NCI-H82 treated with DMSO at 0.1 percent for 48 hours (cell line): Measurements from ENCODE around the gene PNPO.
"Not testable (repeated sequence)": the region's sequence is repeated elsewhere in the genome, so short reads cannot be mapped to it uniquely, and the experiment has no call there.

ENCODE experiments used
- DNase-seq: peaks from one replicate; lab custom pipeline; 2025; ENCODE audit not compliant: unreplicated experiment; lab: John Stamatoyannopoulos, UW

PNPO gene

DNA sequence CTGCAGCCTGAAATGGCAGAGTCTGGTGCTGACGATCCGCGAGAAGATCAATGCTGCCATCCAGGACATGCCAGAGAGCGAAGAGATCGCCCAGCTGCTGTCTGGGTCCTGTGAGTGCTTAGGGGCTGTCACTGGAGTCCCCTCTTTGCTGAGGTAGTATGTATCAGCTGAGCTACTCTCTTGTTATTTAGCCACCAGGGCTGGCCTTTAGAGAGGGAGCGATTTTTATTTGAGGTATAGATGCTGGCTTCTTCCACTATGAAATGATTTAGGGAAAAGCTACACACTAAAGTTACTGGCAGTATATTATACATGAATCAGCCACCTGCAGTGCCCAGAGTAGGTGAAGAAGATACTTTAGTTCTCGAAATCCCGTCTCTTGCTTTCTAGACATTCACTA is 32.2 kb downstream of the PNPO start:
- DNase-seq: no peak

DNA sequence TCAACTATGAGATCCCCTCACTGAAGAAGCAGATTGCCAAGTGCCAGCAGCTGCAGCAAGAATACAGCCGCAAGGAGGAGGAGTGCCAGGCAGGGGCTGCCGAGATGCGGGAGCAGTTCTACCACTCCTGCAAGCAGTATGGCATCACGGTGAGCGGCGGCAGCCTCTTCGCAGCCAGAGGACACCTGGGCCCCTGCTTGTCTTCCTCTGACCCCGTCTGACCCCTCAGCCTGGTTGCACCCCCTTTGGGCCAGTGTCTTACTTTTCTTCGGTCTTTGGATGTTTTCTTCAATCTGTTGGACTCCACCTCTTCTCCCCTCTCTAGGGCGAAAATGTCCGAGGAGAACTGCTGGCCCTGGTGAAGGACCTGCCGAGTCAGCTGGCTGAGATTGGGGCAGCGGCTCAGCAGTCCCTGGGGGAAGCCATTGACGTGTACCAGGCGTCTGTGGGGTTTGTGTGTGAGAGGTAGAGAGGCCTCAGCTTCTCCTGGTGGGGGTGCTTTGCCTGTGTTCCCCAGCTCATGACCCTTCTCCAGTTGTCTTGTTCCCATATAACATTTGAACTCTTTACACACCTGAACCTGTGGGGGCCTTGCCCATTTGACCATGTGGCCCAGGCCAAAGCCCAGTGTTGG is 33.9 kb downstream of the PNPO start:
- DNase-seq: no peak

DNA sequence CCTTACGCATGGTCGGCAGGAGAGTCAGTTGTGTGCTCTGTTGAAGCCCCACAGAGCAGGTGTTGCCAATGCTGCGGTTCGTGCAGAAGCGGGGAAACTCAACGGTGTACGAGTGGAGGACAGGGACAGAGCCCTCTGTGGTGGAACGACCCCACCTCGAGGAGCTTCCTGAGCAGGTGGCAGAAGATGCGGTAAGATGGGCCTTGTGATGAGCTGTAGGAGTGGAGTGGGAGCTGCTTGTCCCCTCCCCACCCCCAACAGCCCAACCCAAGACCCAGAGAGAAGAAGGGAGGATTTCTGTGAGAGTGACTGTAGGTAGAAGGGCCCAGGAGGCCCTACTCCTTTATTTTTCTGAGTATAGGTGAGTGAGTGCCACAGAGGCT is 34.4 kb downstream of the PNPO start:
- DNase-seq: no peak

DNA sequence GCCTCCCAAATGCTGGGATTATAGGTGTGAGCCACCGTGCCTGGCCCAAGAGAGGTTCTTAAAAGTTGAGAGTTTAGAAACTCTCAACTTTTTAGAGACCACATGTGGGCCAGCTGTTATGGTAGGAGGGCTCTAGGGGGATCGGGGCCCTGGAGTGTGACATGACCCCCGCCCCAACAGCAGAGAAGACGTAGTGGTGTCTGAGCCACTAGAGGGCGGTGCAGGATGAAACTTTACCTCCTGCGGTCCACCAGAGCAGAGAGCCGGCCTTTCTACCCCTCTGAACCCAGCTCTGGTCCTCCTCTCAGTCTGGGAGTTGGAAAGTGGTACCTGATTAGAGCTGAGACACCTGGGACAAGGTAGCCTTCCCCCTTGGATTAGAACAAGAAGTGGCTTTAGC is 37.0 kb downstream of the PNPO start:
- DNase-seq: peak; percentile 67

DNA sequence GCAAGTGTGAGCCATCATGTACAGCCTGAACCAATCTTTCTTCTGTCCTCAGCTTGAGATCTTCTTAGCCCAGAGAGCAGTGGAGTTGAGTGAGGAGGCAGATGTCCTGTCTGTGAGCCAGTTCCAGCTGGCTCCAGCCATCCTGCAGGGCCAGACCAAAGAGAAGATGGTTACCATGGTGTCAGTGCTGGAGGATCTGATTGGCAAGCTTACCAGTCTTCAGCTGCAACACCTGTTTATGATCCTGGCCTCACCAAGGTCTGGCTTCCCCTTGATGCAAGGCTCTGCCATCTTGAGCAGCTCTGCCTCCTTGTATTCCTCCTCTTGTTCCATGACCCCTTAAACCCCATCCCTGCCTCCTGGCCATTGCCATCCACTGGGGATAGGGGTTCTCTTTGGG is 39.2 kb downstream of the PNPO start:
- DNase-seq: no peak

DNA sequence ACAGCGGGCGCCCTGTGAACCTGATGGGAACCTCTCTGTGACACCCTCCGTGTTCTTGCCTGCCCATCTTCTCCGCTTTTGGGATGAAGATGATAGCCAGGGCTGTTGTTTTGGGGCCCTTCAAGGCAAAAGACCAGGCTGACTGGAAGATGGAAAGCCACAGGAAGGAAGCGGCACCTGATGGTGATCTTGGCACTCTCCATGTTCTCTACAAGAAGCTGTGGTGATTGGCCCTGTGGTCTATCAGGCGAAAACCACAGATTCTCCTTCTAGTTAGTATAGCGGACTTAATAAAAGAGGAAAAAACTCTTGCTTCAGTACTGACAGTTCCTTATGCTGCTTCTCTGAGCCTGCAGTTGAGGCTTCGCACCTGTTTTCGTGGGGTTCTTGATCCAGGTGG is 40.1 kb downstream of the PNPO start:
- no peak for DNase-seq

DNA sequence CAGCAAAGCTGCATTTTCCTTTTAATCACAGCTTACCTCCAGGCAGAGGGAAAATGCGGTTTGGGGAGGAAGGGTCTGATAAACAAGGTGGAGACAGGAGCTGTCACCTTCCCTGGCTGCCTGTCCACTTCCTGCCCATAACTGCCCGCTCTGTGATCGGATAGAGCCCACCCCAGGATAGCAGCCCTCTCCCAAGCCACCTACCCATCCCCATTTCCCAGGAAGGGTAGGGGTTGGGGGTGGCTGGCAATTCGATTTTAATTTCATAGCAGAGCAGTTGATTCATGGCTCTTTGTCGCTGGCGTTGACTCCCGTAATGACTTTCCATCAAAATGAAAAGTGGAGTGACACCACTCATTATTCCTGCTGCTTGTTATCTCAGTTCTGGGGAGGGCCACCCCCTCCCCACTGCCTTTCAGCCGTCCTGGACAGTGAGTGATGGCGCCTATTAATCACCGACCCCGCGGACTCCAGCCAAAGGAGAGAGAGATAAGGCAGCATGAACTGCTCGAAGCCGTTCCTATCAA is 40.8 kb downstream of the PNPO start:
- DNase-seq: no peak

DNA sequence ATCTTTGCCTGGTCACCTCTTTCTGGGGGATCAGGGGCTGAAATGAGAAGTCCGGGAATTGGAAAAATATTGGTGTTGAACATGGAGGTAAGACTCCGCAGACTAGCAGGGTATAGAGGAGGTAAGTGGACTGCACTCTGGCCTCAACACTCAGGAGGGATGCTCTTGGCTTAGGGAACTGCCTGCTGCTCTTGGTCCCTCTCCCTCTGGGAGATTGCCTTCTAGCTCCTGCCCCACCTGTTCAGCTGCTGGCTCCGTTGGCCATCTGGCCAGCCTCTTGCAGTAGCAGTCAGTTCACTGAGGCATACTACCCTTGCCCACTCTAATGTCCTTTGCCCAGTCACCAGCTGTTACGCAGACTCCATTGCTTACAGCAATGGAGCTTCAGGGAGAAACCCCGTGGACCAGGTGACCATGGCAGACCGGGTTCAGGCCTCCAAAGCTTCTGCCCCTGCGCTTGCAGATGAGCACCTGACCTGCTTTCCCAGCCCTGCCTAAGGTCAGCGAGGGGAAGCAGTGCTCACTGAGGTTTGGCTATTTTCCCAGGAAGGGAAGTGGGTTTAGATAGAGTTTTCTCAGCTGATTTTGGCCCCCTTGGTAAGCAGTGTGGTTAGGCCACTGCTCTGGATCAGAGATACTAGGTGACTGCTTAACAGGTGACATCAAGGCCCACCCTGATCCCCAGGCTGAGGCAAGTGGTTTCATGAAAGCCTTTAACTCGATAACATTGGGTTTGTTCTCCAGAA is 41.4 kb downstream of the PNPO start:
- peak; percentile 53 for DNase-seq

DNA sequence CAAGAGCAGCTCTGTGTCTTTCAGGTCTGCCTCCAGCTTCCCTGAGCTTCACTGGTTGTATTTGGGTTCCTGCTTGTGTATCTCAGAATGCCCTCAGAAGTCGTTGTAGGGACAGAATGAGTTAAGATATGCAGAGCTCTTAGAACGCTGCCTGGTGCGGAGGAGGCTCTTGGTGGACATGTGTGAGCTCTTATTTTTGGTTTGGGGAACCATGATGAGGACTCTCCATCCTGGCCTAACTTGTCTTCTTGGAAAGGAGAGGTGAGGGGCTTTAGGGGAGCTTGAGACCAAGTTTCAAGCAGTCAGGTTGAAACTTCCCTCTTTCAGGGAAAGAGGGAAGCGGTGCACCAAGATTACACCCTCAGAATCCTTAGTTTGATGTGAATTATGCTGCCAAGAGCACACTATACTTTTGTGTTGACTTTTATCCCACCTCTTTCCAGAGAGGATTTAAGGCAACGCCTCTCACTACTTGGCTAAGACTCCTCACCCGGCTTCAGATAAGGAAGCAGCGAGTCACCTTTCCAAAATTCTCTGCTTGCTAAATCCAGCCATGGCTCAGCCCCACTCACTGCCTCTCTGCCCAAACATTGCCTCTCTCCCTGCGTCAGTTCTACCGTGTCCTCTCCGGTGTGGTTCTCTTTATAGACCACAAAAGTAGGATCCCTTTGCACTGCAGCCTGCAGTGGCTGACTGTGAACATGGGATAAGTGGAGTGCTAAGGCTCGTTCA is 42.3 kb downstream of the PNPO start:
- no peak for DNase-seq

DNA sequence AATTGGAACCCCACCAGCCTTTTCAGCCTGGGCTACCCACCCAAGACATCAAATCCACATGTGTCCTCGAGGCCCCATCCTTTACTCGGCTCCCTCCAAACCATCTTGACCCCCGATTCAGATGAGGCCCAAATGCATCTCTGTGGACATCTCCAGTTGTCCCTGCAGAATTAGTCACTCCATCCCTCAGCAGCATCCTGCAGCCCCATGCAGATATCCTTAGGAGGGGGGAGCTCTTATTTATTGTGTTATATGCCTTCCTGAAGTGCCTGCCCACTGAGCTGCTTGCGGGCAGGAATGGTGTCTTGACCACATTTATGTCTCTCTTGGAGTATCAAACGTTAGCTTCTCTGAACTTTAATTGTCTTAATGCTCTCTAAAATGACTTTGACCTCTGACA is 45.1 kb downstream of the PNPO start:
- DNase-seq: no peak

DNA sequence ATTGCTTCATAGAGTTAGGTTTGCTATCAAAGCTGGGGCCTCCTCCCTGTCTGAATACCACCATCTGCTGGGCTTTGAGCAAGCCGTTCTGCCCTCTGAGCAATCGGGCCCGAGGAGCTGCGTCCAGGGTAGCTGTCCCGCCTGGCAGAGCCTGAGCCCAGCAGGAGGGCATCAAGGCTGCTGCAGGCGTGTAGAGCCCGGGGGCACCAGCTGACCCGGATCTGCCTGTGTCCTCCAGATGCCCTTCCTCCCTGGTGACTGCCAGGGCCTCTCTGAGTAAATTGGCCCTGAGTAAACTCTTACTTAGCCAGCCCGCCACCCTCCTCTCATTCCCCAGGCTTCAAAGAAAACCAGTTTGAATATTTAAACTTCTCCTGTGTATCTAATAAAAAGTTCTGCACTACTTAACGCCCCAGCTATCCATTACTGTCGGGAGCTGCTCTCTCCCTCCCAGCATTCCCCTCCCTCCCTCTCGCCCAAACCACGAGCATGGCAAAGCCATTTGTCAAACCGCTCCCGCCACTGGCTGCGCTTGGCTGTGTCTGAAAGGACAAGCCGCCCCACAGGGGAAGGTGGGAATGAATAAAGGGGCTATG is 46.0 kb downstream of the PNPO start:
- DNase-seq: peak; percentile 28

DNA sequence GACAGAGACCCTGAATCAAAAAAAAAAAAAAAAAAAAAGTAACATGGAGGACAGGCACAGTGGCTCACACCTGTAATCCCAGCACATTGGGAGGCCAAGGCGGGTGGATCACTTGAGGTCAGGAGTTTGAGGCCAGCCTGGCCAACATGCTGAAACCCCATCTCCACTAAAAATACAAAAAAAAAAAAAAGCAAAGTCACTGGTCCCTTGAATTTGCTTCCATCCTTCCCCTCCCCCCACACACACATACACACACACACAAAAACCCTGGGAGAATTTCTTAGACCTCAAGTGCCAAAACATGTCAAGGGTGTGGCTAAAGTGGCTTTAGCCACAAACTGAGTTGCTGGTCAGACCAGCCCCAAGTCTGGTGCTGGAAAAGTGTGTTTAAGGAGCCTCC is 47.1 kb downstream of the PNPO start:
- DNase-seq: not testable (repeated sequence)

DNA sequence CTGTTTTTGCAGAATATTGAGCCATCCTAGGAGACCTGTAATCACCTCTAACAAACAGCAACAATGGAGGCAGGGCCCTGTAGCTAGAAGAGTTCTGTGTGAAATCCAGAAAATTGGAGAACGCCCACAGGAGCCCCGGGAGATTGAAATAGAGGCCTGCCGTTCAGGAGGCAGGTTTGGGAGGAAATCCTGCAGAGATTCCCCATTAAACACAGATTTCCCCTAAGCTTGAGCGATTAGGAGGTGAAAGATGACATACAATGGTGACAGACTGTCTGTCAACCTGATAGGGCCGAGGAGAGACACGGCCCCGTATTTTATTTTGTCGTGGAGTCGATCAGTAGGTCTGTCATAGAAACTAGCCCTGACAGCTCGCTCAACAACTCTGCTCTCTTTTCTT is 47.8 kb downstream of the PNPO start:
- no peak for DNase-seq

DNA sequence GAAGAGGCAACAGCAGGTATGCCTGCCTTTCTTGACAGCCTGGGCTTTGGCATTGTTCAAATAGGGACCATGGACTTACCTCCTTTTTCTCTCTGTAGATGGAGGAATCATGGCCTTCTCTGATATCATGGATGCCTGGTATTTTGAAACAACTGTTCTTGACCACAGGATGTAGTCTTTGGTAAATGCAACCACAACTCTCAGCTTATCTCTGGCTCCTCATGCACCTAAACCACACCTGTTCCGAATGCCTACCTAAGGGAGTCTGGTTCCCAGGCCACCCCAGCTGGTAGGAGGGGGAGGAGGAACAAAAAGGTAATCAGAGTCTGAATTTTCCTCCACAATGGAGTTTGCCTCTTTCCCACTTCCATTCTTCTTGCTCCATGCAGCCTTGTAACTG is 48.3 kb downstream of the PNPO start:
- no peak for DNase-seq

DNA sequence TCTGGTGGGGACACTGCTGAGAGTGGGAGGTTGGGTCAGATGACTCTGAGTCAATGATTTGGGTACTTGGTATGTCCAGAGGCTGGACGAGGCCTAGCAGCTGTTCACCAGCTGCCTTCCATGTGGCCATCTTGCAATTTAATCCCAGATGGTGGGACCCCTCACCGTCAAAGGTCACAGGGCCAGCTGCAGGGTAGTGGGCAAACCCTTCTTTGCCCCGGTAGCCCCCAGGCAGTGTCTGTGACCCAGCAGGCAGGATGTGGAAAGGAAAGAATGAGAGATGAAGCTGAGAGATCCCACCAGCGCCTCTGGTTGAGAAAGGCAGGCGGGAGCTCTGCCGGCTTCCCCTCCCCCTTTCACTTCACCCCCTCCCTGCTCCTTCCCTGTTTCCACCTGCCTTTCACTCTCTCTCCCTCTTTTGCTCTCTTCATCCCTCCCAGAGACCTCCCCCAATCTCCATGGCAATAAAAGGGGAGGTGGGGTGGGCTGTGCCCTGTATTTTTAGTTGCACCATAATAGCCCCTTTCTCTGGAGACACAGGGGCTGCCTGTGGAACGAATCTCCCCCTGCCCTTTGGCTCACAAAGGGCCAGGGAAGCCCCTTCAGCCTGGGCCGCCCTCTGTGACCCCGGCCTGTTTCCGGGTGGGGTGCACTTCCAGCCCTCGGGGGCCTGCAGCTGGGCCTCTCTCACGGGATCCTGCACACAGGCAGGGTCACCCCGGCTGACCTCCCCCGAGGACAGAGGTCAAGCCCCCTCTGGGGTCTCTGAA is 49.8 kb downstream of the PNPO start:
- peak; percentile 14 for DNase-seq

DNA sequence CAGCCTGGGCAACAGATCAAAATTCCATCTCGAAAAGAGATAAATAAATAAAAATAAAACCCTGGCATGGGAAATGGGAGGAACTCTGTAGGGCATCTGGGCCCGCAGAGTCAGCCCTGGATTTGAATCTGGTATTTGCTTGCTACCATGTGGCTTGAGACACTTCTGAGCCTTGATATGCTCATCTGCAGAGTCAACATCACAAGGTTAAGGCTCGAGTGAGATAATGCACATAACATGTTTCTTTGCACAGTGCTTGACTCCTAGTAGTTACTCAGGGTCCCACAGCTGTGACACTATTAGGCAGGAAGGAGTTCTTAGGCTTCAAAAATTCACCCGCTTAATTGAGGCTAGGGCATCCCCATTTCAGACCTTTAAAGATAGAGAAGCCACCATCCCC is 50.8 kb downstream of the PNPO start:
- DNase-seq: no peak

DNA sequence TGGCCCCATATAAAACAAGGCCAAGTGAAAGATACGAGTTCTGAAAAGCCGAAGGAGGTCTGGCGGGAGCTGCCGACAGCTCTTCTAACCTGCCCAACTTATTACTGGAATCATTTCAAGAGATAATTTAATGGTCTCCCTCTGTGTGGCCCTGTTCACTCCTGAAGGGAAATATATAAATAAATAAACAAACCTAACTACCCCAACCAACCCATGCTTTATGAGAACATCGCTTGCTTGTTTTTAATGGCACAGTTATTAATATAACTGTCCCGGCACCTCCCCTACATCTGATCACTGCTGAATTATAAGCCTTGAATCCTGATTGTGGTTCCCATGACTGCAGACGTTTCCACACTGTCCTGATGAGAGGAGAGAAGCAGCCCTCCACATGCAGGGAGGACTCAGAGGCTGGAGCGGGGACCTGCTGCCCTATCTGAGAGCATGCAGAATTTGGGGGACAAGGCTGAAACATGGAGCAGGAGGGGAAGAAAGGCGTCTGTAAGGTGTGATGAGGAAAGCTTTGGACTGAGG is 51.7 kb downstream of the PNPO start:
- no peak for DNase-seq

DNA sequence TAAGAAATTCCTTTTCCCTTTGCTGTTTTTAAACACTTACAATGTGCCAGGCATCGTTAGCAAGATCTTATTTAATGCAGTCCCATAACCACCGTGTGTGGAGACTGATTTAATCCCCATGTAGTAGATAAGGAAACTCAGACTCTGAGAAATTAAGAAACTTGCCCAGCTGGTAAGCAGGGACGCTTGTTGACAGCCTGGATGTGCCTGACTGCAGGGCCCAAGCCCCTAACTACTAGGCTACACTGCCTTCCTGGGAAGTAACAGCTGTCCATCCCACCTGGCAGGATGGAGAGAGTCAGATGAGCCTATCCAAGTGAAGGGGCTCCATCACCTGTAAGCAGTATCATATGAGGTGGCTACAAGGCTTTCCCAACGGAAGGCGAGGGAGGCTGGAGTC is 52.6 kb downstream of the PNPO start:
- DNase-seq: peak; percentile 28

DNA sequence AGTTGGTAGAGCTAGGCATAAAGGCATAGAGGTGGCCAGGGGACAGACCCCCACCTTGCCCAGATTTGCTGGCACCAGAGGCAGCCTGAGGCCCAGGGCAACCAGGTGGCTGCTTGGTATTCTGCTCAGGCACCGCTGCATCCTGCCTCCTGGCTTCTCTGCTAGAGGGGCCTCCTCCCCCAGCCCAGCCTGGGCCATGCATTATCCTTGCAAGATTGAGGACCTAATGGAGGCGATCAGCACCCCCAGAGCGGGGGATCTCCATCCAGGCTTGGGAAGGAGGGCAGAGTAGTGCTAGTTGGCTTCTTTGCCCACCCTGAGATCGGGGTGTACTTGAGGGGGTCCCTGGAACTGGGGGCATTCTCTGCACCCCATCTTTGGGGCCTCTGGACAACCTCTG is 53.4 kb downstream of the PNPO start:
- DNase-seq: no peak

DNA sequence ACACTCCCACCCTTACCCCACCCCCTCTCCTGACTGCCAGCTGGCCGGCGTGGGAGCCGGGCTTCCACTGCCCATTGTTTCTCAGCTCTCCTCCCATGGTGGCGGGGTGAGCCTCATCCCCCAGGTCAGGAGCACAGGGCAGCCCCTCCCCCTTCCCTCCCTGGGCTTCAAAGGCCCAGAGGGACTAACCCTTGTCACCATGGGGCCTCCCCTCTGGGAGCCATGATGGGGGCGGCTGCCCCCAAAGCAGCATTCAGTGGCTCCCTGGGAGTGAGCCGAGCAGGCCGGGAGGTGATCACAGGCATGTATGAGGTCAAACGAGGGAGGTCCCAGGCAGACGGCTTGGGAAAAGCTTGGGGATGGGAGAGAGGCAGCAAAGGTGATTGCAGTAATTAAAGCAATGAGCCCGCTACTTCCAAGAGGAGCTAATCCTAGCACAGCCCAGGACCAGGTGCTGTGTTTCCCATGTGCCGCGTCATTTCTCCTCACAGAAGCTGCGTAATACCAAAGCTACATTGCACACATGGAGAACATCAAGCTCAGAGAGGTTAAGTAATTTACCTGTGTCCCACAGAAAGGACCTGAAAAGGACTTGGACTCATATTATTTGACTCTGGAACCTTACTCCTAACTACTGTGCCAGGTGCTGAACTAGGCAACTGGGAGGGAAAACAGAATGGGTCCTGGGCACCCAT is 54.0 kb downstream of the PNPO start:
- peak; percentile 93 for DNase-seq
